ENCODE results near the gene ING4.

- TF ChIP-seq EZH2 (IDR thresholded peaks at IDR 0.05; ENCODE audit: insufficient read depth, poor library complexity, severe bottlenecking): no peak
- no peak for TF ChIP-seq EZH2phosphoT487 (IDR thresholded peaks at IDR 0.05; ENCODE audit: insufficient read depth, low read depth)
Observed at GRCh38 chr12:6614513-6615172, 48.3 kb downstream of the ING4 start.

All from GM23248 (cell line).